Measurements from ENCODE around the gene ATP13A2.

GRCh38 chr1:16944038-16944437, 67.7 kb downstream of the ATP13A2 start:
- TF ChIP-seq POLR2AphosphoS5 (IDR thresholded peaks at IDR 0.05) (no peak), POLR2A (IDR thresholded peaks at IDR 0.05) (no peak)

Data from spleen (tissue), 3 donors.